Chondrocyte (in vitro differentiated cells): ENCODE measurements around the gene PRX. TPM values are rescaled to one million over a fixed set of nuclear protein-coding genes. Genes with fewer than 3 reads are reported as not detected.

Experiments used
- DNase-seq: peaks from one replicate; pipeline ENCODE4 v3.0.0; 2021; ENCODE audit warnings: mixed read lengths, low spot score
- H3K27ac Mint-ChIP-seq: one replicate; pipeline ENCODE4 v1.8.0; 2021; ENCODE audit warnings: mild to moderate bottlenecking, moderate library complexity, mixed read lengths; ENCODE audit not compliant: unreplicated experiment
- H3K27me3 Mint-ChIP-seq: 2 replicates; pipeline ENCODE4 v1.8.0; 2021; ENCODE audit warnings: low read depth, mixed read lengths
- H3K36me3 Mint-ChIP-seq: 2 replicates; pipeline ENCODE4 v1.8.0; 2021; ENCODE audit warnings: low read depth, mixed read lengths
- H3K4me1 Mint-ChIP-seq: 2 replicates; pipeline ENCODE4 v1.8.0; 2021; ENCODE audit warnings: low read depth, mild to moderate bottlenecking, mixed read lengths
- H3K4me3 Mint-ChIP-seq: one replicate; pipeline ENCODE4 v1.8.0; 2021; ENCODE audit warnings: mild to moderate bottlenecking, moderate library complexity, mixed read lengths; ENCODE audit not compliant: unreplicated experiment
- H3K9me3 Mint-ChIP-seq: 2 replicates; pipeline ENCODE4 v1.8.0; 2021; ENCODE audit warnings: low read depth, mixed read lengths
- total RNA-seq: library from RNA; stranded (reverse); gene quantifications from 3 replicates; pipeline ENCODE4 v1.2.1, GENCODE V29; 2021
- TF ChIP-seq, protein P1 (sequence below): fragments of 200-600 bp; sonication (generic); IDR thresholded peaks from 2 replicates; pipeline ENCODE4 v1.5.0; 2021; ENCODE audit warnings: antibody characterized with exemption, mild to moderate bottlenecking, moderate library complexity

PRX gene
- total RNA-seq, 1 donor from 2014 or later, result 4.9 TPM

DNA sequence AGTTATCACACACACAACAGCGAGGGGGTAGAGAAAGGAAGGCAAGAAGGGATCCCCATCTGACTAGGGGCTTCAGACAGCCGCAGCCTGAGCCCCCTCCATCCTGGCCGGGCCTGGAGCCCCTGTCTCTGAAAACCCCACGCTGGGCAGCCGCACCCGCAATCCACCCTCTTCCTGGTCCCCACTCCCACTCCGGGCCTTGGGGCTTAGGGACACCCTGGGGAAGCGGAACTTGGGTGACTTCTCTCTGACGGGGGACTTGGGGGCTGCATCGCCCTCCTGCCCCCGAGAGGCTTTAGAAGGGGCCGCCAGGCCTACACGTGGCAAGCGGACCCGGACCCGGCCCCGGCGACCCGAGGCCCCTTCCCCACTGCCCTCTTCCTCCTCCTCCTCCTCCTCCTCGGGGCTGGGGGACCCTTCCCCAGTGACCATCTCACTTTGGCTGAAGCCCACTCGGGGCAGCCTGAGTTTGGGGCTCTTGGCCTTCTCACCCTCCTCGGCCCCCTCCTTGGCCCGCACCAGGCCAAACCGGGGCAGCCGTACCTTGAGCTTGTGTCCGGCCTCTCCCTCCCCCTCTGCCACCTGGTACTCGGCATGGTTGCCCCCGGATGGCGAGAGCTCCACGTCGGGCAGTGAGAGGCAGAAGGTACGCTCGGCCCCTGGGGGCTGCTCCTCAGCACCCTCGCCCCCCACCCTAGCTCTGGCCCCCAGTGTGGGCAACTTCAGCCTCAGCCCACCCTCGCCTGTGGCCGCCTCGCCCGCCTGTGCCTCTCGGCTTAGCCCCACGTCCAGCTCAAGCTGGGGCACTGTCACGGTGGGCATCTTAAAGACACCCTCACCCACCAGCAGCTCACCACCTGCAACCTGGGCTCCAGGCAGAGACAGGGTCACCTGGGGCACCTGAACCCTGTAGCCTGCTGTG lies 19.0 kb downstream of the PRX start:
- H3K9me3 Mint-ChIP-seq, result no peaks in the 10 kb centered on the region
- no peak overlapping the region for H3K4me3 Mint-ChIP-seq
- no peaks in the 10 kb centered on the region for H3K4me1 Mint-ChIP-seq
- TF ChIP-seq, protein P1, sequence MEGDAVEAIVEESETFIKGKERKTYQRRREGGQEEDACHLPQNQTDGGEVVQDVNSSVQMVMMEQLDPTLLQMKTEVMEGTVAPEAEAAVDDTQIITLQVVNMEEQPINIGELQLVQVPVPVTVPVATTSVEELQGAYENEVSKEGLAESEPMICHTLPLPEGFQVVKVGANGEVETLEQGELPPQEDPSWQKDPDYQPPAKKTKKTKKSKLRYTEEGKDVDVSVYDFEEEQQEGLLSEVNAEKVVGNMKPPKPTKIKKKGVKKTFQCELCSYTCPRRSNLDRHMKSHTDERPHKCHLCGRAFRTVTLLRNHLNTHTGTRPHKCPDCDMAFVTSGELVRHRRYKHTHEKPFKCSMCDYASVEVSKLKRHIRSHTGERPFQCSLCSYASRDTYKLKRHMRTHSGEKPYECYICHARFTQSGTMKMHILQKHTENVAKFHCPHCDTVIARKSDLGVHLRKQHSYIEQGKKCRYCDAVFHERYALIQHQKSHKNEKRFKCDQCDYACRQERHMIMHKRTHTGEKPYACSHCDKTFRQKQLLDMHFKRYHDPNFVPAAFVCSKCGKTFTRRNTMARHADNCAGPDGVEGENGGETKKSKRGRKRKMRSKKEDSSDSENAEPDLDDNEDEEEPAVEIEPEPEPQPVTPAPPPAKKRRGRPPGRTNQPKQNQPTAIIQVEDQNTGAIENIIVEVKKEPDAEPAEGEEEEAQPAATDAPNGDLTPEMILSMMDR, result no peak
- H3K27me3 Mint-ChIP-seq, result no peaks in the 10 kb centered on the region
- DNase-seq, result no peak
- H3K27ac Mint-ChIP-seq, result no peak overlapping the region
- peaks cover 4% of the 10 kb centered on the region for H3K36me3 Mint-ChIP-seq

DNA sequence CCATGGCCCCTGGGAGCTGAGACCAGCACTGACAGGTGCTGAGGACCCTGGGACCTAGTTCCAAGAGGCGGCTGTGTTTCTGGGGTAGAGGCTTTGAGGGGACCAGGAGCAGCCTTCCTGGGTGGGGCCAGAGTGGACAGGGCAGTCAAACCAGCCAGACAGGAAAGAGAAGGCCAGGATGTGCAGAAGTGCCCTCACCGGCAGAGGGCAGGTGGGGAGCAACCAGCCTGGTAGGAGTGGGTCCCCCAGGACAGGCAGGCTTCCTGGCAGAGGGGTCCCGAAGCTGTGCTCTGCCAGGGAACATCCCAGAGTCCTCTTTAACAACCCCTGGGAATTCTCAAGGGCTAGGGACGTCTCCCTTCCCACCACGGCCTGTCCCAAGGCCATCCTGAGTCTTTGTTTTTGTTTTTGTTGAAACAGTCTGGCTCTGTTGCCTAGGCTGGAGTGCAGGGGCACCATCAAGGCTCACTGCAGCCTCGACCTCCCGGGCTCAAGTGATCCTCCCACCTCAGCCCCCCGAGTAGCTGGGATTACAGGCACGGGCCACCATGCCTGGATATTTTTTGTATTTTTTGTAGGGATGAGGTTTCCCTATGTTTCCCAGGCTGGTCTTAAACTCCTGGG lies 20.2 kb downstream of the PRX start:
- no peak overlapping the region for H3K4me3 Mint-ChIP-seq
- peaks cover 3% of the 10 kb centered on the region for H3K36me3 Mint-ChIP-seq
- no peak for DNase-seq
- H3K27me3 Mint-ChIP-seq, result no peaks in the 10 kb centered on the region
- H3K9me3 Mint-ChIP-seq, result no peaks in the 10 kb centered on the region
- TF ChIP-seq, protein P1, result peak; percentile 29
- H3K4me1 Mint-ChIP-seq, result no peaks in the 10 kb centered on the region
- H3K27ac Mint-ChIP-seq, result no peak overlapping the region

DNA sequence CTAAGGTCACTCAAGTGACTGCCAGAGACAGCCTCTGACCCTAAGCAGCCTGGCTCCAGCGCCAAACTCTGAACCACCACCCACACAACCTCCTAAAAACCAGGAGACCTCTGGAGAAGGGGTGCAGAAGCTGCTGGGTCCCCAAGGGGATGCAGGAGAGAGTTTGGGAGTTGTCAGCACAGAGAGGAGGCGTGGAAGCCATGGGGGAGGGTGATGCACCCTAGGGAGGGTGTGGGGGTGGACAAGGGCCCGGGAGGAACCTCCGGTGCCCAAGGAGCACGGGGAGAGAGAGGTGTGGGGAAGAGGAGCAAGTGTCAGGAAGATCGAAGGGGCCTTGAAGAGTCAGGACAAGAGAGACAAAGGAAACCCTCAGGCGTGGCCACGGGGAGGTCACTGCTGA lies 21.1 kb downstream of the PRX start:
- no peaks in the 10 kb centered on the region for H3K9me3 Mint-ChIP-seq
- H3K27ac Mint-ChIP-seq, result no peak overlapping the region
- no peaks in the 10 kb centered on the region for H3K27me3 Mint-ChIP-seq

DNA sequence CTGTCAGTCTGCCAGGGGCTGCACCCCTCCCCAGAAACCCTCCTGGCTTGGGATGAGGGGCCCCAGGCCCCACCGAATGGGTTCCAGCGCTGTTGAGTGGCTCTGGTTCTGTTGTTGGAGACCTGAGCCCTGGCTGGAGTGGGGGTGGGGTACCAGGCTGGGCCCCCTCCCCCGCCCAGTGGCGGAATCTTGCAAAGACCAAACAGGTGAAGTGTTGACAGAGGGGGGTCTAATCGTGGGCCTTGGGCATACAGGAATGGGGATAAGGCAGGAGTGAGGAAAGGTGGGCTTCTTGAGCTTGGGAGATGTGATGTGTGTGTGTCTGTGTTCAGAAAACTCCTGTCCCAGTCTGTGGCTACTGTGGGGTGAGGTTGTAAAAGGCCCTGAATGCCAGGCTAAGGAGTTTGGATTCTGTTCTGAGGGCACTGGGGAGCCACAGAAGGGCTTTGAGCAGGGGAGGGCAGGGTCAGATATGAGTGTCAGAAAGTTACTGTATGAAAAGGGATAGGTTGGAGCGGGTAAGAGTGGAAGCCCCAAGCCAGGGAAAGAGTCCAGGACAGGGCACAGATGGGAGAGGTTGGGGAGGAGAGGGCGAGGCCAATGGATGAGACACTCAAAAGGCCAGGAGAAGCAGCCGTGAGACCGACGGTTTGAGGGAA lies 23.0 kb downstream of the PRX start, which contains the start of gene HIPK4:
Gene HIPK4 (minus strand): TSS at position 98 of the 659 bp plus-strand sequence. CDS start 279 bp downstream, outside the sequence.
- Mint-ChIP-seq H3K27me3 (no peaks in the 10 kb centered on the region), H3K36me3 (no peaks in the 10 kb centered on the region), H3K4me3 (no peak within 1 kb of the TSS), H3K27ac (no peak within 1 kb of the TSS), H3K9me3 (no peaks in the 10 kb centered on the region), H3K4me1 (no peaks in the 10 kb centered on the region)
- TF ChIP-seq, protein P1, result no peak
- no peak for DNase-seq

More for the DNA sequence above, 21.1 kb downstream of the PRX start:
- no peaks in the 10 kb centered on the region for H3K4me1 Mint-ChIP-seq
- TF ChIP-seq, protein P1, result no peak
- no peaks in the 10 kb centered on the region for H3K36me3 Mint-ChIP-seq
- DNase-seq, result no peak
- H3K4me3 Mint-ChIP-seq, result no peak overlapping the region
